NT2/D1 (cell line): ENCODE results near the gene SLX4IP.

Experiments
- DNase-seq: peaks from one replicate; pipeline ENCODE4 v3.0.0-alpha.2; 2011; ENCODE audit warnings: low read depth, low spot score
- H3K27me3 ChIP-seq: 2 replicates; pipeline ENCODE4 v1.6.0; 2011; ENCODE audit warnings: mild to moderate bottlenecking; ENCODE audit not compliant: insufficient read length, insufficient read depth
- H3K36me3 ChIP-seq: 2 replicates; pipeline ENCODE4 v1.6.1; 2011; ENCODE audit warnings: mild to moderate bottlenecking, low read length, mixed read lengths; ENCODE audit not compliant: insufficient read depth, insufficient read length
- H3K4me1 ChIP-seq: 2 replicates; pipeline ENCODE4 v1.5.1; 2011; ENCODE audit not compliant: insufficient read depth, insufficient read length
- H3K4me3 ChIP-seq: 2 replicates; pipeline ENCODE4 v1.5.1; 2011; ENCODE audit warnings: low read depth; ENCODE audit not compliant: insufficient read length
- H3K9ac ChIP-seq: 2 replicates; pipeline ENCODE4 v1.6.0; 2011; ENCODE audit warnings: low read depth; ENCODE audit not compliant: insufficient read length
- H3K9me3 ChIP-seq: 2 replicates; pipeline ENCODE4 v1.5.1; 2011; ENCODE audit warnings: mild to moderate bottlenecking, low read length; ENCODE audit not compliant: insufficient read depth
- SUZ12 ChIP-seq: IDR thresholded peaks from 2 replicates; pipeline ENCODE4 v1.6.1; 2011; ENCODE audit not compliant: insufficient read length, insufficient read depth; ENCODE audit errors: extremely low read depth
- YY1 ChIP-seq: IDR thresholded peaks from 2 replicates; pipeline ENCODE4 v1.6.1; 2011; ENCODE audit not compliant: insufficient read length, insufficient read depth
- ZNF274 ChIP-seq: IDR thresholded peaks from 2 replicates; pipeline ENCODE4 v1.6.1; 2011; ENCODE audit warnings: mild to moderate bottlenecking, low read depth, low read length

The SLX4IP gene

GRCh38 chr20:10489853-10490252, 54.7 kb downstream of the SLX4IP start:
- Histone ChIP-seq H3K4me3 (no peak overlapping the region), H3K36me3 (no peaks in the 10 kb centered on the region), H3K9ac (no peak overlapping the region), H3K9me3 (0 out of 2 replicates have a peak, but pooled peaks cover 3% of the 10 kb centered on the region), H3K4me1 (no peaks in the 10 kb centered on the region), H3K27me3 (no peaks in the 10 kb centered on the region)
- TF ChIP-seq ZNF274 (no peak), YY1 (no peak), SUZ12 (no peak)
- DNase-seq: no peak

GRCh38 chr20:10490257-10490656, 55.2 kb downstream of the SLX4IP start:
- no peaks in the 10 kb centered on the region for H3K36me3 ChIP-seq
- H3K9me3 ChIP-seq: 0 out of 2 replicates have a peak, but pooled peaks cover 3% of the 10 kb centered on the region
- H3K9ac ChIP-seq: no peak overlapping the region
- TF ChIP-seq ZNF274 (no peak), YY1 (no peak), SUZ12 (no peak)
- H3K27me3 ChIP-seq: no peaks in the 10 kb centered on the region
- no peaks in the 10 kb centered on the region for H3K4me1 ChIP-seq
- DNase-seq: no peak
- no peak overlapping the region for H3K4me3 ChIP-seq

- peak; percentile 83 for DNase-seq
- no peaks in the 10 kb centered on the region for H3K4me1 ChIP-seq
- no peak overlapping the region for H3K4me3 ChIP-seq
- TF ChIP-seq YY1 (no peak), ZNF274 (no peak), SUZ12 (no peak)
- H3K36me3 ChIP-seq: no peaks in the 10 kb centered on the region
- no peaks in the 10 kb centered on the region for H3K27me3 ChIP-seq
- H3K9me3 ChIP-seq: 0 out of 2 replicates have a peak, but pooled peaks cover 3% of the 10 kb centered on the region
- no peak overlapping the region for H3K9ac ChIP-seq
These were observed 55.6 kb downstream of the SLX4IP start for GRCh38 chr20:10490706-10491105.

- Histone ChIP-seq H3K9ac (no peak overlapping the region), H3K9me3 (0 out of 2 replicates have a peak, but pooled peaks cover 3% of the 10 kb centered on the region), H3K27me3 (no peaks in the 10 kb centered on the region), H3K4me3 (no peak overlapping the region), H3K36me3 (no peaks in the 10 kb centered on the region), H3K4me1 (no peaks in the 10 kb centered on the region)
- TF ChIP-seq YY1: no peak
- no peak for TF ChIP-seq ZNF274
- no peak for TF ChIP-seq SUZ12
- DNase-seq: no peak
These were observed 57.0 kb downstream of the SLX4IP start for GRCh38 chr20:10492065-10492464.

GRCh38 chr20:10492844-10493243, 57.7 kb downstream of the SLX4IP start:
- 0 out of 2 replicates have a peak, but pooled peaks cover 3% of the 10 kb centered on the region for H3K9me3 ChIP-seq
- no peaks in the 10 kb centered on the region for H3K27me3 ChIP-seq
- H3K4me1 ChIP-seq: no peaks in the 10 kb centered on the region
- no peak overlapping the region for H3K9ac ChIP-seq
- H3K36me3 ChIP-seq: no peaks in the 10 kb centered on the region
- no peak for DNase-seq
- TF ChIP-seq YY1 (no peak), ZNF274 (no peak), SUZ12 (no peak)
- no peak overlapping the region for H3K4me3 ChIP-seq

GRCh38 chr20:10495173-10495572, 60.1 kb downstream of the SLX4IP start:
- no peaks in the 10 kb centered on the region for H3K36me3 ChIP-seq
- no peak overlapping the region for H3K9ac ChIP-seq
- H3K9me3 ChIP-seq: 0 out of 2 replicates have a peak, but pooled peaks cover 3% of the 10 kb centered on the region
- no peaks in the 10 kb centered on the region for H3K27me3 ChIP-seq
- H3K4me3 ChIP-seq: no peak overlapping the region
- TF ChIP-seq ZNF274: no peak
- no peak for TF ChIP-seq SUZ12
- no peak for TF ChIP-seq YY1
- DNase-seq: no peak
- no peaks in the 10 kb centered on the region for H3K4me1 ChIP-seq

- H3K4me3 ChIP-seq: no peak overlapping the region
- H3K9me3 ChIP-seq: 0 out of 2 replicates have a peak, but pooled peaks cover 3% of the 10 kb centered on the region
- DNase-seq: no peak
- no peak overlapping the region for H3K9ac ChIP-seq
- no peaks in the 10 kb centered on the region for H3K4me1 ChIP-seq
- H3K36me3 ChIP-seq: no peaks in the 10 kb centered on the region
- H3K27me3 ChIP-seq: no peaks in the 10 kb centered on the region
- TF ChIP-seq ZNF274 (no peak), YY1 (no peak), SUZ12 (no peak)
These were observed 61.4 kb downstream of the SLX4IP start for GRCh38 chr20:10496465-10496864.

- Histone ChIP-seq H3K4me1 (no peaks in the 10 kb centered on the region), H3K9me3 (0 out of 2 replicates have a peak, but pooled peaks cover 3% of the 10 kb centered on the region), H3K27me3 (no peaks in the 10 kb centered on the region), H3K9ac (no peak overlapping the region), H3K4me3 (no peak overlapping the region), H3K36me3 (no peaks in the 10 kb centered on the region)
- no peak for TF ChIP-seq SUZ12
- no peak for TF ChIP-seq ZNF274
- TF ChIP-seq YY1: no peak
- DNase-seq: no peak
These were observed 62.2 kb downstream of the SLX4IP start for GRCh38 chr20:10497283-10497682.
